CD14-positive monocyte (primary cell): Measurements from ENCODE around the gene PKNOX2. TPM values are rescaled to one million over a fixed set of nuclear protein-coding genes. Genes with fewer than 3 reads are reported as not detected.

Experiments
- DNase-seq, 3 donors: peaks; one replicate each; pipeline ENCODE4 v3.0.0-alpha.2; 2011 to 2022
- H2AFZ ChIP-seq: 2 replicates; pipeline ENCODE4 v1.6.0; 2012; ENCODE audit warnings: mild to moderate bottlenecking, low read depth, low read length, inconsistent platforms; ENCODE audit not compliant: insufficient read depth, poor library complexity, severe bottlenecking
- H3K27ac ChIP-seq, 2 donors: 1 replicate in 1 of 2; 2 replicates in 1 of 2; pipeline ENCODE4 v1.5.1; 2012 to 2013; ENCODE audit warnings: low read length in 2 of 2, control low read depth in 1 of 2, inconsistent platforms in 1 of 2, low read depth in 1 of 2, mild to moderate bottlenecking in 1 of 2
- H3K27me3 ChIP-seq, 2 donors: one replicate each; pipeline versions ENCODE4 v1.6.0 to v1.6.1; 2011 to 2013; ENCODE audit warnings: low read length in 2 of 2; ENCODE audit not compliant: control insufficient read depth in 2 of 2, insufficient read depth in 2 of 2
- H3K36me3 ChIP-seq, 2 donors: replicated peaks in 1 of 2; 1 replicate in 1 of 2; 2 replicates in 1 of 2; pipeline versions ENCODE4 v1.5.1 to v1.6.1; 2012 to 2013; ENCODE audit warnings: low read length in 2 of 2, control low read depth in 1 of 2, inconsistent platforms in 1 of 2, mild to moderate bottlenecking in 1 of 2; ENCODE audit not compliant: insufficient read depth in 2 of 2, control insufficient read depth in 1 of 2
- H3K4me1 ChIP-seq, 2 donors: 1 replicate in 1 of 2; 2 replicates in 1 of 2; pipeline versions ENCODE4 v1.5.1 to v1.6.1; 2012 to 2013; ENCODE audit warnings: low read length in 2 of 2, control low read depth in 1 of 2, inconsistent platforms in 1 of 2, mild to moderate bottlenecking in 1 of 2, moderate library complexity in 1 of 2; ENCODE audit not compliant: insufficient read depth in 2 of 2, control insufficient read depth in 1 of 2
- H3K4me2 ChIP-seq: replicated peaks from 2 replicates; pipeline ENCODE3; 2012; ENCODE audit warnings: low read length, moderate library complexity, mild to moderate bottlenecking; ENCODE audit not compliant: poor library complexity, severe bottlenecking; ENCODE audit errors: extremely low read depth
- H3K4me3 ChIP-seq, 3 experiments: fragments of 200-600 bp in 1 of 3; sonication (generic) in 1 of 3; replicated peaks in 1 of 3; 1 replicate in 2 of 3; 2 replicates in 1 of 3; pipeline ENCODE4 v1.5.1; 2011 to 2013; ENCODE audit warnings: low read length in 3 of 3, mild to moderate bottlenecking in 3 of 3, control low read depth in 2 of 3, low read depth in 2 of 3, inconsistent platforms in 1 of 3, moderate library complexity in 1 of 3
- H3K79me2 ChIP-seq: 2 replicates; pipeline ENCODE4 v1.6.0; 2012; ENCODE audit warnings: mild to moderate bottlenecking, control low read depth, inconsistent platforms, low read length, moderate library complexity; ENCODE audit not compliant: insufficient read depth
- H3K9ac ChIP-seq: 2 replicates; pipeline ENCODE4 v1.6.0; 2017; ENCODE audit warnings: low read length, mild to moderate bottlenecking; ENCODE audit not compliant: insufficient read depth, poor library complexity, severe bottlenecking
- H3K9me3 ChIP-seq, 2 donors: replicated peaks in 1 of 2; 1 replicate in 1 of 2; 2 replicates in 1 of 2; pipeline versions ENCODE4 v1.5.1 to v1.6.1; 2012 to 2013; ENCODE audit warnings: low read length in 2 of 2, control low read depth in 1 of 2; ENCODE audit not compliant: control insufficient read depth in 1 of 2, insufficient read depth in 1 of 2
- H4K20me1 ChIP-seq: 2 replicates; pipeline ENCODE4 v1.6.0; 2012; ENCODE audit warnings: mild to moderate bottlenecking, low read length, control low read depth, moderate library complexity; ENCODE audit not compliant: insufficient read depth
- H3K27ac Mint-ChIP-seq, 7 donors: one replicate each; pipeline ENCODE4 v1.8.0; 2020; ENCODE audit warnings: mild to moderate bottlenecking in 7 of 7, mixed read lengths in 7 of 7, moderate library complexity in 6 of 7, inconsistent platforms in 2 of 7
- H3K27me3 Mint-ChIP-seq, 3 donors: one replicate each; pipeline ENCODE4 v1.8.0; 2021 to 2022; ENCODE audit warnings: low read depth in 3 of 3, mild to moderate bottlenecking in 3 of 3, mixed read lengths in 3 of 3, moderate library complexity in 3 of 3, inconsistent platforms in 1 of 3
- H3K36me3 Mint-ChIP-seq, 2 donors: one replicate each; pipeline ENCODE4 v1.8.0; 2020; ENCODE audit warnings: mixed read lengths in 2 of 2, inconsistent platforms in 1 of 2, mild to moderate bottlenecking in 1 of 2
- H3K4me1 Mint-ChIP-seq: one replicate; pipeline ENCODE4 v1.8.0; 2020; ENCODE audit warnings: mild to moderate bottlenecking, mixed read lengths
- H3K4me3 Mint-ChIP-seq, 2 donors: one replicate each; pipeline ENCODE4 v1.8.0; 2020; ENCODE audit warnings: mild to moderate bottlenecking in 2 of 2, mixed read lengths in 2 of 2, moderate library complexity in 1 of 2
- H3K9me3 Mint-ChIP-seq, 7 donors: one replicate each; pipeline ENCODE4 v1.8.0; 2020 to 2022; ENCODE audit warnings: mixed read lengths in 7 of 7, mild to moderate bottlenecking in 6 of 7, moderate library complexity in 6 of 7, inconsistent platforms in 2 of 7
- WGBS: methylation state at CpG from one replicate; pipeline ENCODE4 v1.1.5; 2013; ENCODE audit warnings: missing lambda C conversion rate; ENCODE audit not compliant: insufficient coverage; 5-methylcytosine and 5-hydroxymethylcytosine counted together
- intact Hi-C, 2 donors: fragments of 100-400 bp; cut with micrococcal nuclease; formaldehyde crosslinking; loops; one replicate each; pipeline versions ENCODE4 v1.15.0 to v1.15.1; 2023
- polyA plus RNA-seq, 3 donors: library from polyadenylated mRNA; depleted of rRNA in 1 of 3; unstranded in 2 of 3; stranded (reverse) in 1 of 3; fragments of 300-500 nt in 2 of 3; fragments of >200 nt in 1 of 3; fragmentation: Illumina TruSeq in 2 of 3; gene quantifications; 1 replicate in 2 of 3; 2 replicates in 1 of 3; pipeline ENCODE4 v1.2.3, GENCODE V29; 2012 to 2021
- TF ChIP-seq, protein P1 (sequence below): fragments of 200-600 bp; IDR thresholded peaks from one replicate; pipeline ENCODE4 v1.8.0; 2022; ENCODE audit warnings: antibody characterized with exemption, mild to moderate bottlenecking

The PKNOX2 gene
- polyA plus RNA-seq, 3 donors = not detected

DNA sequence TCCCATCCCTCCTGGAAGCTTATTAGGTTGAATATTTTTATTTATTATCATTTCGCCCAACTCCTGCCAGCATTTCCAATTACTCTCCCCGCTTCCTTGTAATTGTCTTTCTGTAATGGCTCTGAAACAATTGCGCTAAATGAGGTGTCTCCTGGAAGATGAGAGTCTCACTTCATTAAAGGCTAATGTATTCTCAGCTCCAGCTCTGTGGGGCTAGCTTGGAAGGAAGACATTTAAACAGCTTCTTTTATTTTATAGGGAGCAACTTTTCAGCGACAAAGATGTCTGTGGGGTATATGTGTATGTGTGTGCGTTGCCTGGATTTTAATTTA, 86.6 kb downstream of the PKNOX2 start:
- Histone ChIP-seq H3K4me1 (no peaks in the 10 kb centered on the region), H3K27me3 (no peaks in the 10 kb centered on the region), H3K4me2 (no peak overlapping the region), H2AFZ (no peak overlapping the region), H3K36me3 (no peaks in the 10 kb centered on the region), H3K79me2 (no peaks in the 10 kb centered on the region), H4K20me1 (no peaks in the 10 kb centered on the region), H3K27ac (no peak overlapping the region), H3K9me3 (no peaks in the 10 kb centered on the region), H3K9ac (no peak overlapping the region), H3K4me3 (no peak overlapping the region)
- Mint-ChIP-seq H3K4me1 (no peaks in the 10 kb centered on the region), H3K9me3 (no peaks in the 10 kb centered on the region), H3K27ac (no peak overlapping the region), H3K27me3 (peaks cover 2 to 8% (median 3%) of the 10 kb centered on the region in 3 donors), H3K36me3 (no peaks in the 10 kb centered on the region), H3K4me3 (no peak overlapping the region)
- TF ChIP-seq, protein P1, sequence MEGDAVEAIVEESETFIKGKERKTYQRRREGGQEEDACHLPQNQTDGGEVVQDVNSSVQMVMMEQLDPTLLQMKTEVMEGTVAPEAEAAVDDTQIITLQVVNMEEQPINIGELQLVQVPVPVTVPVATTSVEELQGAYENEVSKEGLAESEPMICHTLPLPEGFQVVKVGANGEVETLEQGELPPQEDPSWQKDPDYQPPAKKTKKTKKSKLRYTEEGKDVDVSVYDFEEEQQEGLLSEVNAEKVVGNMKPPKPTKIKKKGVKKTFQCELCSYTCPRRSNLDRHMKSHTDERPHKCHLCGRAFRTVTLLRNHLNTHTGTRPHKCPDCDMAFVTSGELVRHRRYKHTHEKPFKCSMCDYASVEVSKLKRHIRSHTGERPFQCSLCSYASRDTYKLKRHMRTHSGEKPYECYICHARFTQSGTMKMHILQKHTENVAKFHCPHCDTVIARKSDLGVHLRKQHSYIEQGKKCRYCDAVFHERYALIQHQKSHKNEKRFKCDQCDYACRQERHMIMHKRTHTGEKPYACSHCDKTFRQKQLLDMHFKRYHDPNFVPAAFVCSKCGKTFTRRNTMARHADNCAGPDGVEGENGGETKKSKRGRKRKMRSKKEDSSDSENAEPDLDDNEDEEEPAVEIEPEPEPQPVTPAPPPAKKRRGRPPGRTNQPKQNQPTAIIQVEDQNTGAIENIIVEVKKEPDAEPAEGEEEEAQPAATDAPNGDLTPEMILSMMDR = no peak
- no peak for DNase-seq
- intact Hi-C loops = no loop called here
- WGBS = 100% methylated on average over 2 of the region's 5 CpGs

DNA sequence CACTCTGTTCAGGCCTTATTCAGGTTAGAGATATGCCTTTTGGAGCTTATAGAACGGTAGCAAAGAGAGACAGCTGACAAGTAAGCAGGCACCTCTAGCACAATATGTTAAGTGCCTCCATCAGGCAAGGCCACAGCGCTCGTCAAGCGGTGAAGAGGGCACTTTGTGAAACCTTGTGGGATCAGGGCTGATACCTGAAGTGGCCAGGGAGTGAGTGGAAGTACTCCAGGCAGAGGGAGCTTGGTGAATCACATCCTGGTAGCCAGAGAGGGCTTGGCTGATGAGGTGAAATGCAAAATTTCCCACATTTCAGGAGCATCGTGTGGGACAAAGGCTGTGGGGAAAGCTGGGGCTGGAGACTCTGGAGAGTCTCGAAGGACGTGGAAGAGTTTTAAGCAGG, 87.4 kb downstream of the PKNOX2 start:
- Histone ChIP-seq H3K36me3 (no peaks in the 10 kb centered on the region), H3K27ac (no peak overlapping the region), H3K9me3 (no peaks in the 10 kb centered on the region), H3K4me2 (no peak overlapping the region), H3K4me1 (no peaks in the 10 kb centered on the region), H3K9ac (no peak overlapping the region), H3K79me2 (no peaks in the 10 kb centered on the region), H2AFZ (no peak overlapping the region), H3K4me3 (no peak overlapping the region), H4K20me1 (no peaks in the 10 kb centered on the region), H3K27me3 (no peaks in the 10 kb centered on the region)
- TF ChIP-seq, protein P1 = no peak
- Mint-ChIP-seq H3K9me3 (no peaks in the 10 kb centered on the region), H3K27me3 (peaks cover 2 to 8% (median 3%) of the 10 kb centered on the region in 3 donors), H3K36me3 (no peaks in the 10 kb centered on the region), H3K4me1 (no peaks in the 10 kb centered on the region), H3K4me3 (no peak overlapping the region), H3K27ac (peak overlapping the region in 1 of 7 donors; percentile 6)
- intact Hi-C loops = no loop called here
- 94% methylated on average over 6 of the region's 7 CpGs for WGBS
- no peak for DNase-seq
